HG02588 (cell line): ENCODE data around the gene ZNF107.
"Not testable (repeated sequence)": the region's sequence is repeated elsewhere in the genome, so short reads cannot be mapped to it uniquely, and the experiment has no call there.

ENCODE experiments used
- ATAC-seq: cut with Tn5 transposase; IDR thresholded peaks from one replicate; pipeline ENCODE4 v1.9.1; 2021; ENCODE audit warnings: mild to moderate bottlenecking, moderate library complexity; ENCODE audit not compliant: unreplicated experiment

ZNF107 gene

DNA sequence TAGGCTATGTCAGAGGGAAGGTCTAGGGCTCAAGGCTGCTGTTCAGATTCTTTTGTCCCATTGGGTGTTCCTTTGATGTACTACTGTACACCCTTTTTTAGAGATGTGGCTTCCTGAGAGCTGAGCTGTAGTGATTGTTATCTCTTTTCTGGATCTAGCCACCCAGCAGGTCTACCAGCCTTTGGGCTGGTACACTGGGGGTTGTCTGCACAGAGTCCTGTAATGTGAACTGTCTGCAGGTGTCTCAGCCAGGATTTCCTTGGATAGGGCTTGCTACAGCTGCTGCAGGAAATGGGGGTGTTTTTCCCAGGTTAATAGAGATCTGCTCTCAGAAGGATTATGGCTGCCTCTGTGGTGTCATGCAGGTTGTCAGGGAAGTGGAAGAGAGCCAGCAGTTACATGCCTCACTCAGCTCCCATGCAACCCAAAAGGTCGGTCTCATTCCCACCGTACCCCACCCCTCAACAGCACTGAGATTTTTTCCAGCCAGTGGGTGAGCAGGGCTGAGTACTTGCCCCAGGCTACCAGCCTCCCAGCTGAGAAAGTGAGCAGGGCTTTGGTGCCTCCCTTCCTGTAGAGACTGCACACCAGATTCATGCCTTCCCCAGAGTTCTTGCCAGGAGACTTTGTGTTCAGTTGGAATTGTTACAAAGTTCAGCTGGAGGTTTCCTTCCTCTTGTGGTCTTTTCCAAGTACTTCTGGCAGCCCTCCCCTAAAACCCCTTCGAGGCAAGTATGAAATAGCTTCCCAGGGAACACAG lies 63.3 kb downstream of the ZNF107 start:
- ATAC-seq = no peak

DNA sequence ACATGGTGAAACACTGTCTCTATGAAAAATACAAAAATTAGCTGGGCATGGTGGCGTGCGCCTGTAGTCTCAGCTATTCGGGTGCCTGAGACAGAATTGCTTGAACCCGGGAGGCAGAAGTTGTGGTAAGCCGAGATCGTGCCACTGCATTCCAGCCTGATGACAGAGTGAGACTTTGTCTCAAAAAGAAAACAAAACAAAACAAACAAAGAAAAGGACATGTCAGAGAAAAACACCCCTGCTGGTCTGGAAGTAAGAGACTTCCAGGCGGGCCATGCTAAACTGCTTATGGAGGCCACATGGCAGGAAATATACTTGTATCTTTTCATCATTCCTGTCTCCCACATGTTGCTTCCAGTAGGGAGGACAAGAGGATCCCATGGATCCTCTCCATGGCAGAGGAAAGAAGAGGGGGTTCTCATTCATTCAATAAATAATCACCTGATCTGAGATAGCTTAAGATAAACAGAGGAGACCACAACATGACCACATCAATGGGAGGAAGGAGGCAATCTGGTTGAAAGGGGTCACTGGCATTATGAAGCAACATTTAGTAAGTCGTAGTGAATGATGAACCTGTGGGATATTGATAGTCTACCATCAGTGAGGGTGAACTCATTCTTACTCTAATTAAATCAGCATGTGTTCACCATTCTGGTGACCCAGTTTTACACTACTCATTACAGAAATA lies 67.8 kb downstream of the ZNF107 start:
- ATAC-seq = no peak

- no peak for ATAC-seq
Observed at GRCh38 chr7:64736575-64736974, 70.6 kb downstream of the ZNF107 start.

- not testable (repeated sequence) for ATAC-seq
Observed at GRCh38 chr7:64738403-64738802, 72.5 kb downstream of the ZNF107 start.

DNA sequence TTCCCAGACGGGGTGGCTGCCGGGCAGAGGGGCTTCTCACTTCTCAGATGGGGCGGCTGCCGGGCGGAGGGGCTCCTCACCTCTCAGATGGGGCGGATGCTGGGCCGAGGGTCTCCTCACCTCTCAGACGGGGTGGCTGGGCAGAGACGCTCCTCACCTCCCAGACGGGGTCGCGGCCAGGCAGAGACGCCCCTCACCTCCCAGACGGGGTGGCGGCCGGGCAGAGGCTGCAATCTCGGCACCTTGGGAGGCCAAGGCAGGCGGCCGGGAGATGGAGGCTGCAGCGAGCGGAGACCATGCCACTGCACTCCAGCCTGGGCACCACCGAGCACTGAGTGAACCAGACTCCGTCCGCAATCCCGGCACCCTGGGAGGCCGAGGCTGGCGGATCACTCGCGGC lies 73.0 kb downstream of the ZNF107 start:
- ATAC-seq = not testable (repeated sequence)

GRCh38 chr7:64744680-64745079 lies 78.7 kb downstream of the ZNF107 start:
- no peak for ATAC-seq

DNA sequence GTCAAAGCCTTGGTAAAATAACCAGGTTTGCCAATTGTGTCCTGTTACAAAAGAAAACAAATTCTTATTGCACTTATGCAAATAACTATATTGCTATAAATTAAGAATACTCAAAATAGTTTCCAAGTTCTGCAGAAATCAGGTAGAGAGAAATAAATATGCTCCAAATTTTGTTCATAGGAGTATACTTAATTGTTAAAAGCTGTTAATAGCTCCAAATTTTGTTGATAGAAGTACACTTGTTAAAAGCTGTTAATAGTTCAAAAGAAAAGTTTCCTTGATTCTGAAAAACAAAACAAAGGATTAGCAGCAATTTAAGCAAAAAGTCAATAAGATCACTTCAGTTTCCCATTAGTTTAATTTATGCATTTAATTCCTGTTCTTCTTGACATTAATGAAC lies 81.9 kb downstream of the ZNF107 start:
- ATAC-seq = no peak

- no peak for ATAC-seq
Observed at GRCh38 chr7:64753032-64753431, 87.1 kb downstream of the ZNF107 start.

DNA sequence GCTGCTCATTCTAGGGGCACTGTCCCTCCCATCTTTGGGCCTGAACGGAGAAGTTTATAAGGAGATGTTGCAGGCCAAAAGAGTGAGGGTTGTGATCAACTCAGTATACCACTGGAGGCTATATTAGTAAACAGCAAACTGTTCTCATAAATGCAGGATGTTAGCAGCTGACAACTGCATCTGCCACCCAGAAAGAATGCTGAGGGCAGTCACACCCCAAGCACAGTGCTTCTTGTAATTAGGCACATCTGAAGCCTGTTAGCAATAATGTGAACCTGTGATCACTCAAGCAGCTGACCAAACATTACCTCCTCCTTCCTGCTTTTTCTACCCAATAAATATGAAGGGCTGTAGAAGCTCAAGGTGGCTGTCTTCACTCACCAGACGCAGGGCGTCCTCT lies 89.9 kb downstream of the ZNF107 start:
- ATAC-seq = no peak

- no peak for ATAC-seq
Observed at GRCh38 chr7:64758151-64758550, 92.2 kb downstream of the ZNF107 start.
